ENCODE results near the gene RAP1A.

DNA sequence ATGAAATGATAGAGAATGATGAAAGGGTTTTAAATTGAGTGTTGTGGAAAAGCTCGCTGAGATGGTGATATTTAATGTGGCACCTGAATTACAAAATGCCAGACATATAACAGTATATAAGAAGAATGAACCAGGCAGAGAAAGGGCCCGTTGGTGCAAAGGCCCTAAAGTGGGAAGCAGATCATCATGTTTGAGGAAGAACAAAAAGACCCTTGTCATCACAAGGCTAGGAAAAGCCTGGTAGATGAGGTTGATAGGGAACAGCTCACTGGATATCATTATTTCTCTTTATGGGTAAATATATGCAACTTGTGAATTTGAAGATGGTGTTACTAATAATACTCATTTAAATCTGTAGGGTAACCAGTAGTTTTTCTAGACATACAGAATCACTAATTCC is 11.0 kb downstream of the RAP1A start:
- TF ChIP-seq POLR2A (IDR thresholded peaks at IDR 0.05) (no peak), CTCF (IDR thresholded peaks at IDR 0.05) (no peak)

Measured in testis (tissue), 2 donors.